Measurements from ENCODE around the gene ADAMTSL1.

Gene ADAMTSL1

DNA sequence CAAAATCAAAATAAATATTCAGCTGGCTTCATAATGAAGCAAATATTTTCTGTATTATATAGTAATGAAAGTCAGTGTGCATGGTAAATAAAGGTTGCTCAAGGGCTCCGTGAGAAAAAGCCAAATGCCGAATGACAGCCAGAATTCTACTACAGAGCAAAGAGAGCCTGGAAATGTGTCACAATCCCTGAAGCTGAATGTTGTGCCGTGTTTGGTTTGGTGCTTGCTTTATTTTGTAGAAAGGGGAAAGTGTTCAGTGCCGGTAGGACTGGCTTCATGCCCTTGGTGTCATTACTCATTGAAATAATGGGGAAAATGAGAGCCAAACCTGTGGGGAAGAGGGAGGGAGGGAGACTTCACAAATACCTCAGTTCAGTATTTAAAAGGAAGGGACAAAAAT, 26.8 kb upstream of the ADAMTSL1 start:
- Histone ChIP-seq H3K4me1 (ENCODE audit: control insufficient read depth, insufficient read depth, low read length) (peaks cover 6% of the 10 kb centered on the region), H3K9ac (ENCODE audit: low read length) (no peak overlapping the region), H3K9me3 (ENCODE audit: control insufficient read depth, low read length) (no peaks in the 10 kb centered on the region), H3K27me3 (ENCODE audit: control insufficient read depth, insufficient read depth, low read length) (no peaks in the 10 kb centered on the region), H3K36me3 (ENCODE audit: control insufficient read depth, insufficient read depth, low read length) (no peaks in the 10 kb centered on the region), H3K4me3 (ENCODE audit: low read length) (no peak overlapping the region)

DNA sequence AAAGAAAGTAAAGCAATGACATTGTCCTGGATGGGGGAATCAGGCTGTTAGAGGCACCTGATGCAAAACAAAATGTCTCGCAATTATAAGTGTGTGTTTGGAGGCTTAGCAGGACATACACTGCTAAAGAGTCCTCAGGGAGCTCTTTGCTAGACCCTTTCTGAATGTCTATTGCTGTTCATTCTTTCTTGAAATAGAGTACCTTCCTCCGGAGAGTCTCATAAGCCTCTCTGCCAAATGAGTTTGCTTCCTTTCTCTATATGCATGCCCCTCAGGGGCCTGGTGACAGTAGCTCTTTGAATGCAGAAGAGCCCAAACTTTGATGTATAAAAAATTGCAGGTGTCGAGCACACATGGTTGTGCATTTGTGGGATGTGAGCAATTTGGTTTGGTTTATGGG, 26.4 kb upstream of the ADAMTSL1 start:
- H3K4me1 ChIP-seq (ENCODE audit: control insufficient read depth, insufficient read depth, low read length): peaks cover 6% of the 10 kb centered on the region
- H3K9ac ChIP-seq (ENCODE audit: low read length): no peak overlapping the region

DNA sequence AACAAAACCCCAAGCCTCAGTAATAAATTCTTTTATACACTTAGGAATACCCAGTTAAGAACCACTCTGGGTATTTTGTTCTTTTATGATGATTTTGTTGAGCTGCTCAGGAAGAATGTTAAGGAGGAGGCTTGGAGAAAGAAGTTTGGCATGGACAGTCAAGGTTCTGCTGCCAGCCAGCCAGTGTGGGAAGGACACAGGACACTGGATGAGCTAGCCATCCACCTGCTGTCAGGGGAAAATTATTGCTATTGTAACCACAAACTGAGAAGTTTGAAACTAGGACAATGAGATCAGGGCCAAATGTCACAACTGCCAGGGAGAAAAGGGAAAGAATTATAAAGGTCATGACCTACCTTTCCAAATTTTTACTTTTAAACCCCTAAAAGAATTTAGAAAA, 25.9 kb upstream of the ADAMTSL1 start:
- H3K9me3 ChIP-seq (ENCODE audit: control insufficient read depth, low read length): no peaks in the 10 kb centered on the region
- no peaks in the 10 kb centered on the region for H3K27me3 ChIP-seq (ENCODE audit: control insufficient read depth, insufficient read depth, low read length)
- H3K4me3 ChIP-seq (ENCODE audit: low read length): no peak overlapping the region
- H3K36me3 ChIP-seq (ENCODE audit: control insufficient read depth, insufficient read depth, low read length): no peaks in the 10 kb centered on the region
- peaks cover 11% of the 10 kb centered on the region for H3K4me1 ChIP-seq (ENCODE audit: control insufficient read depth, insufficient read depth, low read length)
- H3K9ac ChIP-seq (ENCODE audit: low read length): no peak overlapping the region

More for the DNA sequence above, 26.4 kb upstream of the ADAMTSL1 start:
- H3K4me3 ChIP-seq (ENCODE audit: low read length): no peak overlapping the region
- H3K36me3 ChIP-seq (ENCODE audit: control insufficient read depth, insufficient read depth, low read length): no peaks in the 10 kb centered on the region
- H3K27me3 ChIP-seq (ENCODE audit: control insufficient read depth, insufficient read depth, low read length): no peaks in the 10 kb centered on the region
- no peaks in the 10 kb centered on the region for H3K9me3 ChIP-seq (ENCODE audit: control insufficient read depth, low read length)

DNA sequence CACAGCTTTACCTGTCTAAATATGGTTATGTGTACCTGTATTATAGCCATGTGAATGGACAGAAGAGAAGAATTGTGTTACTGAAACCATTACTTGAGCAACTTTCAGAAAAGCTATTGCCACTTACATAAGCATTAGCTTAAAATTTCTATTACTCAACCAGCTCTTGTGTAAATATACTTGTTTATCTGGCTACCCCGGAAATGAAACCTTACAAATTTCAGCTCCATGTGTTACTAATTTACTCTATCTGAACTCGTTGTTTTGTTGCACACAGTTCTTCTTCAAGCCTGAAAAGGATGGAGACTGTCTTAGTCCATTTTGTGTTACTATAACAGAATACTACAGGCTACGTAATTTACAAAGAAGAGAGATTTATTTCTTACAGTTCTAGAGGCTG, 22.5 kb upstream of the ADAMTSL1 start:
- H3K27me3 ChIP-seq (ENCODE audit: control insufficient read depth, insufficient read depth, low read length): no peaks in the 10 kb centered on the region

DNA sequence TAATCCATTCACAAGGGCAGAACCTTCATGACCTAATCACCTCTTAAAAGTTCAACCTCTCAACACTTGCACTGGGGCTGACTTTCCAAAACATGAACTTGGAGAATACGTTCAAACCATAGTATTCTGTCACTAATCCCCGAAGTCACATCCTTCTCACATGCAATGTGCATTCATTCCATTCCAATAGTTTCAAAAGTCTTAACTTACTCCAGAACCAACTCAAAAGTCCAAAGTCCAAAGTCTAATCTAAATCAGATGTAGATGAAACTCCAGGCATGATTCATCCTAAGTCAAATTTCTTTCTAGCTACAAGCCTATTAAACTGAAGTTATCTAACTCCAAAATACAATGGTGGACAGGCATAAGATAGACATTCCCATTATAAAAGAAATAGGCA, 21.7 kb upstream of the ADAMTSL1 start:
- Histone ChIP-seq H3K36me3 (ENCODE audit: control insufficient read depth, insufficient read depth, low read length) (no peaks in the 10 kb centered on the region), H3K4me1 (ENCODE audit: control insufficient read depth, insufficient read depth, low read length) (peaks cover 17% of the 10 kb centered on the region), H3K9ac (ENCODE audit: low read length) (no peak overlapping the region), H3K27me3 (ENCODE audit: control insufficient read depth, insufficient read depth, low read length) (no peaks in the 10 kb centered on the region), H3K4me3 (ENCODE audit: low read length) (no peak overlapping the region), H3K9me3 (ENCODE audit: control insufficient read depth, low read length) (no peaks in the 10 kb centered on the region)

More for the DNA sequence above, 22.5 kb upstream of the ADAMTSL1 start:
- no peak overlapping the region for H3K4me3 ChIP-seq (ENCODE audit: low read length)
- H3K9ac ChIP-seq (ENCODE audit: low read length): no peak overlapping the region
- H3K9me3 ChIP-seq (ENCODE audit: control insufficient read depth, low read length): no peaks in the 10 kb centered on the region
- H3K4me1 ChIP-seq (ENCODE audit: control insufficient read depth, insufficient read depth, low read length): peaks cover 17% of the 10 kb centered on the region
- no peaks in the 10 kb centered on the region for H3K36me3 ChIP-seq (ENCODE audit: control insufficient read depth, insufficient read depth, low read length)

DNA sequence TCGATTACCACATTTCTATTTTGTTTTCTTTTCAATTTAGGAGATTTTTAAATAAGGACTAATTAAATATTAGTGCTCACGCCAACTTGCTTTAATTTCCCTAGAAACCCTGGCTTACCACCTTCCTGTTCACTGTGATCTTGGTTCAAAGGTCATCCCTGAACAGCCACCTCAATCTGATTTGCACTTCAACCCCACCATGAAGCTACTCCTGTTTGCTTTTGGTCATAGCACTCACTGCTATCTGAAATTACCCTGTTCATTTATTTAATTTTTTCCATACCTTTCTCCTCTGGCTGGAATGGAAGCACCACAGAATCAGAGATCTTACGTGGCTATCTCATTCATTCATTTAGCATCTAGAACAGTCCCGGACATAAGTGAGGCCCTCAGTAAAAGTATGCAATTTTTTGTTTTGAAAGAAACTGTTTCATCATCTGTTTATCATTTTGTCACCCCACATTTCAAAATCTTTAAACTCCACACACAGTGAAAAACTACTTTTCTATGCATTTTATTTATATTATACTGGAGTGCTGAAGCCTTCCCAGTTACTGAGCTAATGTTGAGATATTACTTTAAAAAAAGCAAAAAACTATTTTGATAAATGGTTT, 17.2 kb upstream of the ADAMTSL1 start:
- H3K36me3 ChIP-seq (ENCODE audit: control insufficient read depth, insufficient read depth, low read length): no peaks in the 10 kb centered on the region
- H3K4me3 ChIP-seq (ENCODE audit: low read length): no peak overlapping the region
- H3K4me1 ChIP-seq (ENCODE audit: control insufficient read depth, insufficient read depth, low read length): peaks cover 11% of the 10 kb centered on the region
- no peak overlapping the region for H3K9ac ChIP-seq (ENCODE audit: low read length)
- no peaks in the 10 kb centered on the region for H3K9me3 ChIP-seq (ENCODE audit: control insufficient read depth, low read length)
- H3K27me3 ChIP-seq (ENCODE audit: control insufficient read depth, insufficient read depth, low read length): no peaks in the 10 kb centered on the region

DNA sequence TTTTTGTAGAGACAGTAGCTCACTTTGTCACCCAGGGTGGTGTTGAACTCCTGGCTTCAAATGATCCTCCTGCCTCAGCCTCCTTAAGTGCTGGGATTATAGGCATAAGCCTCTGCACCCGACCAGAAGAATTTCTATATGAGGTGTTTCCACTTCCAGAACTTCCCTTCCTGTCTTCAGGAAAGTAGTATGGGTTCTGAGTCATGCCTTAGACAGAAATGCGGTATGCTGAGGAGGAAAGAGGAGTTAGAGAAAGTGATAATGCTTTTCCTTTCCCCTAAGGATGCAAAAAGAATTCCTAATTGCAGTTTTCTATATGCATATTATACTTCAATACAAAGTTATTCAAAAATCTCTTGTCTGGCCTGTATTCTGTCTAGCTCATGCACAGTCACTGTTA, 16.4 kb upstream of the ADAMTSL1 start:
- no peaks in the 10 kb centered on the region for H3K27me3 ChIP-seq (ENCODE audit: control insufficient read depth, insufficient read depth, low read length)
- no peaks in the 10 kb centered on the region for H3K36me3 ChIP-seq (ENCODE audit: control insufficient read depth, insufficient read depth, low read length)
- H3K4me3 ChIP-seq (ENCODE audit: low read length): no peak overlapping the region
- H3K9me3 ChIP-seq (ENCODE audit: control insufficient read depth, low read length): no peaks in the 10 kb centered on the region
- H3K9ac ChIP-seq (ENCODE audit: low read length): no peak overlapping the region
- H3K4me1 ChIP-seq (ENCODE audit: control insufficient read depth, insufficient read depth, low read length): peaks cover 11% of the 10 kb centered on the region

DNA sequence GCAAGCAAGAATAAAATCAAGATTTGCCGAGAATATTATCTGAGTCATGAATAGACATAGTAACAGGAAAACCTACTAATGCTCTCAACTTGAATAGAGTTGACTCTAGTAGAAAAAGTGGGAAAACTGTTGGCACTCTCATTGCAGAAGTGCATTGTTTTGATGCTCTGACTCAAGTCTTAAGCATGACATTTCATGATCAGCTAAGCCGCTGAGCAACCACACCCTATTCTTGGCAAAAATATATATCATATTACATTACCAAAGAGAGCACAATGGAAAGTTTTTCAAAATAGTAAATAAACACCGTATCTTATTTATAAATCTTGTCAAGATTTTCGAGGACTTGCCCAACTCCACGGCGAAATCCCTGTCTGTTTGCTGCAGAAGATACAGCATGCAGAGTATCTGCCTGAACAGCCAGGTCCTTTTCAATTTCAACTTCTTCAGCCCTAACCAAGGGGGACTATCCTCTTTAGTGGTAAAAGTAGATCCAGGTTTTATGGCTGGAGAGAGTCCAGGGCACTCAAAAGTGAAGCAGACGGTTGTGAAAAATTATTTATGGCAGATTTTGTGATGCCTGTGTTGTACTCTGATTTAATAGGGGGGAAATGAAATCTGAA, 13.9 kb upstream of the ADAMTSL1 start:
- H3K4me3 ChIP-seq (ENCODE audit: low read length): no peak overlapping the region
- peaks cover 6% of the 10 kb centered on the region for H3K4me1 ChIP-seq (ENCODE audit: control insufficient read depth, insufficient read depth, low read length)
- H3K27me3 ChIP-seq (ENCODE audit: control insufficient read depth, insufficient read depth, low read length): no peaks in the 10 kb centered on the region
- H3K9ac ChIP-seq (ENCODE audit: low read length): no peak overlapping the region
- H3K36me3 ChIP-seq (ENCODE audit: control insufficient read depth, insufficient read depth, low read length): no peaks in the 10 kb centered on the region
- H3K9me3 ChIP-seq (ENCODE audit: control insufficient read depth, low read length): no peaks in the 10 kb centered on the region

DNA sequence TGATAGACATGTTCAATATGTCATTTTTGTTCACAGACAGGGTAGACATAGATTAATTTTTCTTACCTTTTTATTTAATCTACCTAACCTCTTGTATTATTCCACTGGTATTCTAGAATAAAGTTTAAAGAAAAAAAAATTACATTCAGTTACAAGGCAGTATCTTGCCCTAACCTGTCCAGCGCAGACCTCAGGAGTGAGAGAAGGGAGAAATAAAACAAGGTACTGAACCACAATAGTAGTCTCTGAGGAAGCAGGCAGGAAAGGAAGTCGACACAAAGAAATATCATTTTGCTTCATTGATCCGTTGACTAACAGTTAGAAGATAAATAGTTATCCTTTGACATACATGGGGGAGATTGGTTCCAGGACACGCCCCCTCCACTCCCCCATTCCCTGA, 12.5 kb upstream of the ADAMTSL1 start:
- H3K9me3 ChIP-seq (ENCODE audit: control insufficient read depth, low read length): no peaks in the 10 kb centered on the region
- H3K36me3 ChIP-seq (ENCODE audit: control insufficient read depth, insufficient read depth, low read length): no peaks in the 10 kb centered on the region
- no peak overlapping the region for H3K4me3 ChIP-seq (ENCODE audit: low read length)
- no peak overlapping the region for H3K9ac ChIP-seq (ENCODE audit: low read length)
- no peaks in the 10 kb centered on the region for H3K4me1 ChIP-seq (ENCODE audit: control insufficient read depth, insufficient read depth, low read length)
- no peaks in the 10 kb centered on the region for H3K27me3 ChIP-seq (ENCODE audit: control insufficient read depth, insufficient read depth, low read length)

DNA sequence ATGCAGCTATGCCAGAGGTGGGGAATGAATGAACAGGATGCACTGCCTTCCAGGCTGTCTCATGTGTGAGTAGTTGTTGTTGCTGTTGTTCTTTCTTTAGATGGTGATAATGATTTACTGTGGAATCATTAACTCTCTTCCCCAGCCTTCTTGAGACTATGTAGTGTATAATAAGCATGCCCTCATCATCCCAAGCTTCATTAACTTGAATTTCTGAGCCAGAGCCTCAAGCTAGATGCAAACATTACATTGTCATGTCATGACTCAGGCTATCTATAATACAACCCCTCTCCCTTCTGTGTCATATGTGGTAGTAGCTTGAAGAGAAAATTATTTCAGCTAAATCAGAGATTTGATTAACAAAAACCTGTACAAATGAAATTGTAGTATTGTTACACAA, 10.0 kb upstream of the ADAMTSL1 start:
- no peaks in the 10 kb centered on the region for H3K27me3 ChIP-seq (ENCODE audit: control insufficient read depth, insufficient read depth, low read length)
- no peaks in the 10 kb centered on the region for H3K9me3 ChIP-seq (ENCODE audit: control insufficient read depth, low read length)
- H3K36me3 ChIP-seq (ENCODE audit: control insufficient read depth, insufficient read depth, low read length): no peaks in the 10 kb centered on the region
- no peak overlapping the region for H3K9ac ChIP-seq (ENCODE audit: low read length)
- no peak overlapping the region for H3K4me3 ChIP-seq (ENCODE audit: low read length)
- no peaks in the 10 kb centered on the region for H3K4me1 ChIP-seq (ENCODE audit: control insufficient read depth, insufficient read depth, low read length)

DNA sequence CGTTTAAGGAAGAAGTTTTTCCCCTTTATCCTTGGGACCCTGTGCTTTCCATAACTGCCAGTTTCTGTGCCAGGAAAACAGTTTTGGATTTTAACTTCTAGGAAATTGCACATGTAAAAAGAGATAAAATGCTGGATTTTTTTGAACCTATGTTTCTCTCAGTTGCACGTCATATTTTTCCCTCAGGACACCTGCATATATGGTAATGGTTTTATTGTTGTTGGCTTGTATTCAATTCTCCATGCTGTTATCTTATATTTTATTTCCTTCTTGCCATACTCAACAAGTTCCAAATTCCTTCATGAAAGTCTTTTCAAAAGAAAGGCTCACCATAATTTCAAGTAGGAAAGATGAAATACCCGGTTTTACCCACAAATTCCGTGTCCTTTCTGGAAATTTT, 7.9 kb upstream of the ADAMTSL1 start:
- H3K36me3 ChIP-seq (ENCODE audit: control insufficient read depth, insufficient read depth, low read length): no peaks in the 10 kb centered on the region
- no peaks in the 10 kb centered on the region for H3K27me3 ChIP-seq (ENCODE audit: control insufficient read depth, insufficient read depth, low read length)
- no peak overlapping the region for H3K4me3 ChIP-seq (ENCODE audit: low read length)
- H3K4me1 ChIP-seq (ENCODE audit: control insufficient read depth, insufficient read depth, low read length): no peaks in the 10 kb centered on the region
- H3K9me3 ChIP-seq (ENCODE audit: control insufficient read depth, low read length): no peaks in the 10 kb centered on the region
- H3K9ac ChIP-seq (ENCODE audit: low read length): no peak overlapping the region

DNA sequence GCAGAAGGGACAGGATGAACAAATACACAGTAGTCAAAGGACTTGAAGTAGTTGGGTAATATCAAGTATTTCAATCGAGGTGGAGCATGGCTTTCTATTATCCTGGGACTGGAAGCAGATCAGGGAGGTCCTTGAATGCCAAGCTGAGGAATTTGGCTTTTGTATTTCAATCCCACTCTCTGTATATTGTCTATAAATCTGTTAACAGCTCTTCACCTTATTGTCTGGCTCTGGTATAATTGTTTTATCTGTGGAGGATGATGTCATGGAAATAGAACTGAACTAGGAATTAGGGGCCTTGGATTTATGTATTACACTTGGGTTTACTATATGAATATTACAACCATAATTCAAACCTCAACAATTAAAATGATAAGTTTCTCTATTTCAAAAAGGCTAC, 6.3 kb upstream of the ADAMTSL1 start:
- H3K9me3 ChIP-seq (ENCODE audit: control insufficient read depth, low read length): no peaks in the 10 kb centered on the region
- H3K36me3 ChIP-seq (ENCODE audit: control insufficient read depth, insufficient read depth, low read length): no peaks in the 10 kb centered on the region
- H3K27me3 ChIP-seq (ENCODE audit: control insufficient read depth, insufficient read depth, low read length): no peaks in the 10 kb centered on the region
- no peak overlapping the region for H3K4me3 ChIP-seq (ENCODE audit: low read length)
- no peak overlapping the region for H3K9ac ChIP-seq (ENCODE audit: low read length)
- no peaks in the 10 kb centered on the region for H3K4me1 ChIP-seq (ENCODE audit: control insufficient read depth, insufficient read depth, low read length)

DNA sequence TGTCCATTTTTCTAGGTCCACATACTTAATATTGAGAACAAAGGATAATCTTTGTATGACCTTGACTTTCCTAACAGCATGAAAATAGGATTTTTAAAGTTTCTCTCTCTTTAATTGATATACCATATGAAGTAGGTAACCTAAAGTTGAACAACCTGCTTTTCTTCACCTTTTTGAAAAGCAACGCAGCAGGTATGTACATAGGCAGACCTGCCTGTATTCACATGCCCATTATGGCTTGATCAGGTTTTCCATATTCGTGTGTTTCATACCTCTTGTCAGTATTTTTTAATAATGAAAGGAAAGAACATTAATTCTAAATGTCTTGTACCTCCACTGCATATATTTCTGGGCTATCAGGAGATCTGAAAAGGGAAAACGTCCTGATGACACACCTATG, 1.5 kb upstream of the ADAMTSL1 start:
- Histone ChIP-seq H3K4me1 (ENCODE audit: control insufficient read depth, insufficient read depth, low read length) (no peaks in the 10 kb centered on the region), H3K9me3 (ENCODE audit: control insufficient read depth, low read length) (no peaks in the 10 kb centered on the region), H3K4me3 (ENCODE audit: low read length) (no peak overlapping the region), H3K36me3 (ENCODE audit: control insufficient read depth, insufficient read depth, low read length) (no peaks in the 10 kb centered on the region), H3K27me3 (ENCODE audit: control insufficient read depth, insufficient read depth, low read length) (no peaks in the 10 kb centered on the region), H3K9ac (ENCODE audit: low read length) (no peak overlapping the region)

All from mucosa of stomach (tissue), 1 donor.